GM13977 (cell line): ENCODE results near the gene DCC.

Experiments used
- DNase-seq: peaks from one replicate; pipeline ENCODE4 v3.0.0; 2012; ENCODE audit warnings: low spot score
- CTCF ChIP-seq: IDR thresholded peaks from 2 replicates; pipeline ENCODE4 v1.5.1; 2012; ENCODE audit warnings: mild to moderate bottlenecking, control low read depth; ENCODE audit not compliant: insufficient read depth; ENCODE audit errors: extremely low read depth, missing control alignments
- in situ Hi-C: fragments of 300-500 bp; cut with MboI; formaldehyde crosslinking; loops from one replicate; pipeline ENCODE4 v1.12.0; 2022; ENCODE audit warnings: low sequenced_read_pairs, low pct_unique_long_range_greater_than_20kb, mixed read lengths, inconsistent platforms; ENCODE audit not compliant: unreplicated experiment

DCC gene

GRCh38 chr18:52615943-52616342 lies 275.9 kb downstream of the DCC start:
- in situ Hi-C loops = no loop called here
- no peak for TF ChIP-seq CTCF
- DNase-seq = peak; percentile 20

GRCh38 chr18:52617931-52618330 lies 277.9 kb downstream of the DCC start:
- TF ChIP-seq CTCF = no peak
- in situ Hi-C loops = no loop called here
- no peak for DNase-seq

- TF ChIP-seq CTCF = no peak
- in situ Hi-C loops = no loop called here
Observed at GRCh38 chr18:52620926-52621439, 281.0 kb downstream of the DCC start.

GRCh38 chr18:52624702-52625101 lies 284.7 kb downstream of the DCC start:
- in situ Hi-C loops = no loop called here
- no peak for TF ChIP-seq CTCF
- no peak for DNase-seq

More at GRCh38 chr18:52620926-52621439, 281.0 kb downstream of the DCC start:
- DNase-seq = no peak

GRCh38 chr18:52636536-52636935 lies 296.5 kb downstream of the DCC start:
- no peak for DNase-seq
- TF ChIP-seq CTCF = no peak
- in situ Hi-C loops = no loop called here

GRCh38 chr18:52648201-52648600 lies 308.2 kb downstream of the DCC start:
- in situ Hi-C loops = no loop called here
- TF ChIP-seq CTCF = no peak

GRCh38 chr18:52652391-52652790 lies 312.4 kb downstream of the DCC start:
- no peak for DNase-seq
- in situ Hi-C loops = no loop called here
- TF ChIP-seq CTCF = no peak

More at GRCh38 chr18:52648201-52648600, 308.2 kb downstream of the DCC start:
- no peak for DNase-seq
